GM18873 (cell line): Measurements from ENCODE around the gene TTC39A.
"Not testable (repeated sequence)": the region's sequence is repeated elsewhere in the genome, so short reads cannot be mapped to it uniquely, and the experiment has no call there.

ENCODE experiments used
- ATAC-seq: cut with Tn5 transposase; IDR thresholded peaks from one replicate; pipeline ENCODE4 v1.9.1; 2021; ENCODE audit warnings: mild to moderate bottlenecking, moderate library complexity, moderate number of reproducible peaks; ENCODE audit not compliant: unreplicated experiment, low FRiP score

The TTC39A gene

DNA sequence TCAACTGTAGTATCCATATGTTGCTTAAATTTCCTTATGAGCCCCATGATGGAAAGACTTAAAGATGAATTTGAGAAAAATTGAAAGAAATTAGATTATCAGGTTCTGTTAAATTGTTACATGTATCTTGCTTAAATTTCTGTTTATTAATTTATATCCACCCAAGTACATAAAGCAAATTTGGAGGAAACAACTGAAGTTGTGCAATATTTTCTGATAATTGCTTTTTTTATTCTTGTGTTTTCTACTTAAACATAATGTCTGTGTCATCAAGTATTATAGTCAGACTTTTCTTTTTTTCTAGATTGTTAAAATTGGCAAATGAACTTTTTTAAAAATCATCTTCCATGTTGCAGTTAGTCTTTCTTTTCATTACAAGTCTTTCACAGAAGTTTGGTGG lies 57.4 kb downstream of the TTC39A start:
- ATAC-seq = no peak

GRCh38 chr1:51270751-51271150 lies 59.6 kb downstream of the TTC39A start:
- ATAC-seq = no peak

DNA sequence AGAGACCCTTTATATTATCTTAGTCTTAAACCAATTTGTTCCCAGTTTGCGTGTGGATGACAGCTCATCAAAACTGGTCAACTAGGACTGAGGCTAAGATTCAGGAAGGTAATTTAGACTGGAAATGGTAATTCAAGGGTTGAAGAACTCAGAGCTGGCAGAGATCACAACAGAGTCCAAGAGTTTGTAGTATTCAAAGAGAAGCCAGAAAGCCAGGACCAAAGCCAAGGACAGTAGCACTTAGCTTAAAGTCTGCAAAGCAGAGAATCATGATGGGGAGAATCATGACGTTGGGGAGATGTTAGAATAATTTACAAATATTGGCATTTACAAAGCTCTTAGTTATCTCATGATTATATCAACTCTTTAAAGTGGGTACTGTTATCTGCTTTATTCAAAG lies 61.7 kb downstream of the TTC39A start:
- ATAC-seq = no peak

GRCh38 chr1:51266791-51267190 lies 63.6 kb downstream of the TTC39A start:
- ATAC-seq = no peak

GRCh38 chr1:51266181-51266580 lies 64.2 kb downstream of the TTC39A start:
- no peak for ATAC-seq

GRCh38 chr1:51265618-51266017 lies 64.7 kb downstream of the TTC39A start:
- ATAC-seq = no peak

DNA sequence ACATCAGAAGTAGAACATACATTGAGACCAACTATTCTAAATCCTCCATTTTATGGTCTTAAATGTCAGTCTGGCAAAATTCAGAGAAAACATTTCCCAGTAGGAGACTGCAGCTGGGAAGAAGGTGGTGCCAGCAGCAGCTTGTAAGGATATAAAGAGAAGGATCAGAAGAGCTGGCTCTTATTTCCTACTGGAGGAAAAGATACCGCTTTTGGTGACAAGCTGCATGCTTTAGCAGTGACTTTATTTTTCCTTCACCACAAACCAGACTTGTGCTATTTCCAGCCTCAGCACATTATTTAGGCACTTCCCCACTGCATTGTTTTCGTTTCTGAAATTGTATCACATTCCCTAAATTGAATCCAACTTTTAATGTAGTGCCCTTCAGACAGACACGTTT lies 65.9 kb downstream of the TTC39A start:
- no peak for ATAC-seq

- no peak for ATAC-seq
Observed at GRCh38 chr1:51263147-51263877, 67.0 kb downstream of the TTC39A start.

DNA sequence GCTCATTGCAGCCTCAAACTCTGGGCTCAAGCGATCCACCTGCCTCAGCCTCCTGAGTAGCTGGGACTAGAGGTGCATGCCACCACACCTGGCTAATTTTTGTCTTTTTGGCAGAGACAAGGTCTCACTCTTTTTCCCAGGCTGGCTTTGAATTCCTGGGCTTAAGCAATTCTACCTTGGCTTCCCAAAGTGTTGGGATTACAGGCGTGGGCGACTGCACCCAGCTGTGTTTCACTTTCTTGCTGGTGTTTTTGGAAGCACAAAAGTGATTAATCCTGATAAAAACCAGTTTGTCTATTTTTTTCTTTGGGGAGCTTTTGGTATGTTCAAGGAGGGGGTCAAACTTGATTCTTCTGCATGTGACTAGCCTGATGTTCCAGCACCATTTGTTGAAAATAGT lies 75.0 kb downstream of the TTC39A start:
- ATAC-seq = no peak

DNA sequence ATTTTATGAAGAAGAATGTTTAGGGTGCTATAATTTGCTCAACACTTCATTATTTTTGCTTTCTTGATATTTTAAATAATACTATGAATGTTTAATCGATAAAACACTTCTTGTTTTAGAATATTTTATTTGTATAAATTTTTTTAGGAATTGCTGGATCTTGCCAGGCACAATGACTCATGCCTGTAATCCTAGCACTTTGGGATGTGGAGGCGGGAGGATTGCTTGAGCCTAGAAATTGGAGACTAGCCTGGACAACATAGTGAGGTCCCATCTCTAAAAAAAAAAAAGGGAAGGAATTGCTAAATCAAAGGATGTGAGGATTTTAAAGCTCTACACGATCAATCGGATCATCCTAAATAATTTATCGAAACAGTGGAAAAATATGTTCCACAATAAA lies 76.7 kb downstream of the TTC39A start:
- ATAC-seq = no peak

DNA sequence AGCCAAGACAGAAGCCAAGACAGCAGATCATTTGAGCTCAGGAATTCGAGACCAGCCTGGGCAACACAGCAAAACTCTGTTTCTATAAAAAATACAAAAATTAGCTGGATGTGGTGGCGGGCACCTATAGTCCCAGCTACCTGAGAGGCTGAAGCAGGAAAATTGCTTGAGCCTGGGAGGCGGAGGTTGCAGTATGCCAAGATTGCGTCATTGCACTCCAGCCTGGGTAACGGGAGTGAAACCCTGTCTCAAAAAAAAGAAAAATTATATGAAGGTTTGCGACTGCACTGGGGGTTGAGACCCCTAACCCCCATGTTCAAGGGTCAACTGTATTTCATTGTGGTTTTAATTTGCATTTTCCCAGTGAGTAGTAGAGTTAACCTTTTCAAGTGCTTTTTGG lies 78.0 kb downstream of the TTC39A start:
- ATAC-seq = no peak

- not testable (repeated sequence) for ATAC-seq
Observed at GRCh38 chr1:51251165-51251564, 79.2 kb downstream of the TTC39A start.

GRCh38 chr1:51250729-51251128 lies 79.6 kb downstream of the TTC39A start:
- ATAC-seq = not testable (repeated sequence)

GRCh38 chr1:51249445-51249844 lies 80.9 kb downstream of the TTC39A start:
- ATAC-seq = no peak

DNA sequence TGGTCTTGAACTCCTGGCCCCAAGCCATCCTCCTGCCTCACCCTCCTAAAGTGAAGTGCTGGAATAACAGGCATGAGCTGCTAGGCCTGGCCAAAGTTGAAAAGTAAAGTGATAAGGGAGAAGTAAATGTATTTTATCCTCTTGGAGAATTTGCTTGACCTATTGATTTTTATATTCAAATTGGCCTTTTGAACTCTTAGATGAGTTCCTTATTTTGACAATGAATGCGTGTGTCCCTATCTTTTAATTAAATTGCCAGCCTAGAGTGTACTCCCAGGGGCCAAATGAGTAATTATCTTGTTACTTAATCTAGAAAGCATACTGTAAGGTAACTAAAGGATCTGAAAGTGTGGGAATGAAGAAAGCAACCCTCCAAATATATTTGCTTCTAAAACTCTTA lies 82.9 kb downstream of the TTC39A start:
- no peak for ATAC-seq

DNA sequence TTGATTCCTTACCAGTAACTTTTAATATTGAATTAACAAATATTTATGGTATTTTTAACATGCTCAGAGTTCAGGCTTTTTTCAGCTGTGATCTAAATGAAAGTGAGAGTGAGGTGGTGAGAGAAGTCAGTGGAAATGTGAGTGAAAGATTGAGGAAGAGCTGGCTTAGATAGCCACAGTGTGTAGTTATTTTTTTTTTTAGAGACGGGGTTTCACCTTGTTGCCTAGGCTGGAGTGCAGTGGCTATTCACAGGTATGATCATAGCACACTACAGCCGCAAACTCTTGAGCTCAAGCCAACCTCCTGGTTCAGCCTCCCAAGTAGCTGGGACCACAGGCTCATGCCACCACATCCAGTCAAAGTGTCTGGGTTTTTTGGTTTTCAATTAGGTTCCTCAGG lies 83.3 kb downstream of the TTC39A start:
- ATAC-seq = no peak

GRCh38 chr1:51242546-51242945 lies 87.8 kb downstream of the TTC39A start:
- no peak for ATAC-seq

- no peak for ATAC-seq
Observed at GRCh38 chr1:51241119-51241518, 89.2 kb downstream of the TTC39A start.

- ATAC-seq = no peak
Observed at GRCh38 chr1:51240084-51240483, 90.3 kb downstream of the TTC39A start.

DNA sequence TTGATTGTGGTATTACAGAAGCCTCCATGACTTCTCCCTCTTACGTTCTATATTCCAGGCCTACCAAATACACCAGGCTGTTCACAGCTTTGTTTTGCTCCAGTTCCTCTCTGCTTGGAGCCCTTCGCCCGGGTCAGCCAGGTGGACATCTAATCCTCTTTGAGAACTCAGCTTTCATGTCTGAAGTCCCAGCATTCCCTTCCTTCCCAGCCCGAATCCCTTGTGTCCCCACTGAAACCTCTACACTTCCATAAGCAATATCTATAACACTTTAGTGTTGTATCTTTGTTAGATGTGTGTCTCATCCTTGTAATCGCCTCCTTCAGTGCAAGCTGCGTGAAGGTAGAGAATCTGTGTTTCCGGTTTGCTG lies 92.3 kb downstream of the TTC39A start:
- no peak for ATAC-seq

GRCh38 chr1:51237351-51238033 lies 92.9 kb downstream of the TTC39A start:
- ATAC-seq = no peak
